ENCODE measurements around the gene OSBPL6.

Gene OSBPL6

GRCh38 chr2:178247250-178247649, 52.9 kb downstream of the OSBPL6 start:
- no peak overlapping the region for H3K4me3 ChIP-seq (ENCODE audit: low read depth, low read length)
- no peak for DNase-seq (ENCODE audit: low read depth)
- no peak for TF ChIP-seq CTCF (IDR thresholded peaks at IDR 0.05; ENCODE audit: low read depth, low read length, missing control alignments)
- in situ Hi-C loops (cut with HindIII; ENCODE audit: low sequenced_read_pairs) = no loop called here

GRCh38 chr2:178250429-178250828, 56.1 kb downstream of the OSBPL6 start:
- H3K4me3 ChIP-seq (ENCODE audit: low read depth, low read length) = no peak overlapping the region
- TF ChIP-seq CTCF (IDR thresholded peaks at IDR 0.05; ENCODE audit: low read depth, low read length, missing control alignments) = no peak
- in situ Hi-C loops (cut with HindIII; ENCODE audit: low sequenced_read_pairs) = no loop called here
- no peak for DNase-seq (ENCODE audit: low read depth)

- H3K4me3 ChIP-seq (ENCODE audit: low read depth, low read length) = no peak overlapping the region
- DNase-seq (ENCODE audit: low read depth) = no peak
- in situ Hi-C loops (cut with HindIII; ENCODE audit: low sequenced_read_pairs) = no loop called here
- TF ChIP-seq CTCF (IDR thresholded peaks at IDR 0.05; ENCODE audit: low read depth, low read length, missing control alignments) = no peak
These were observed 57.0 kb downstream of the OSBPL6 start for GRCh38 chr2:178251151-178251955.

GRCh38 chr2:178256382-178257042, 62.2 kb downstream of the OSBPL6 start:
- TF ChIP-seq CTCF (IDR thresholded peaks at IDR 0.05; ENCODE audit: low read depth, low read length, missing control alignments) = no peak
- DNase-seq (ENCODE audit: low read depth) = no peak
- H3K4me3 ChIP-seq (ENCODE audit: low read depth, low read length) = no peak overlapping the region
- in situ Hi-C loops (cut with HindIII; ENCODE audit: low sequenced_read_pairs) = loop anchor here (5.0 kb wide), 1 partner anchor 49 kb away; no protein-coding TSS in a partner anchor

GRCh38 chr2:178257127-178257526, 62.8 kb downstream of the OSBPL6 start:
- in situ Hi-C loops (cut with HindIII; ENCODE audit: low sequenced_read_pairs) = loop anchor here (5.0 kb wide), 1 partner anchor 50 kb away; no protein-coding TSS in a partner anchor
- TF ChIP-seq CTCF (IDR thresholded peaks at IDR 0.05; ENCODE audit: low read depth, low read length, missing control alignments) = no peak
- no peak overlapping the region for H3K4me3 ChIP-seq (ENCODE audit: low read depth, low read length)
- DNase-seq (ENCODE audit: low read depth) = no peak

GRCh38 chr2:178258916-178259315, 64.6 kb downstream of the OSBPL6 start:
- no peak for TF ChIP-seq CTCF (IDR thresholded peaks at IDR 0.05; ENCODE audit: low read depth, low read length, missing control alignments)
- in situ Hi-C loops (cut with HindIII; ENCODE audit: low sequenced_read_pairs) = loop anchor here (5.0 kb wide), 1 partner anchor 52 kb away; no protein-coding TSS in a partner anchor
- DNase-seq (ENCODE audit: low read depth) = no peak
- no peak overlapping the region for H3K4me3 ChIP-seq (ENCODE audit: low read depth, low read length)

Measured in astrocyte of the cerebellum (primary cell).